Measurements from ENCODE around the gene ATP1A3. TPM values are rescaled to one million over a fixed set of nuclear protein-coding genes. Genes with fewer than 3 reads are reported as not detected.

Gene ATP1A3
- total and polyA plus RNA-seq, 2 of the 13 experiments (the other 11 are each of a cell fraction or from before 2014, with no cell fraction given): 0.01 to 0.04 TPM

DNA sequence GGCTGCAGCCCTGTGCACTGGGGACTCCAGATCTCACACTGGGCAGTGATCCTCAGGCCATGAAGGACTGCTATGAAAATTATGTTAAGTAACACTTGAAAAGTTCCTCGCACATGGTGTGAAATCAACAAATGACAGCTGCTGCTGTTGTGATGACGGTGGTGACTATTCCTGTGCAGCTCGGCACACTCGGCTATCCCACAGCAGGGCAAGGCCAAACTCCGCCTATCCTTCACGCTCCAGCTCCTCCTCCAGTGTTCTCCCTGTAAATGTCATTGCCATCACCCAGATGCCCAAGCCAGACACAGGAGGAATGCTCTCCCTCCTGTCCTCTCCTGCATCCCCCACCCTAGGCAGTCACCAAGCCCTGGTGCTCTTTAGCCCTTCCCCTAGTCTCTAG is 44.6 kb upstream of the ATP1A3 start:
- DNase-seq (ENCODE audit: low spot score): no peak
- no peaks in the 10 kb centered on the region for H3K4me1 ChIP-seq (ENCODE audit: insufficient read depth, low read length)
- no peaks in the 10 kb centered on the region for H3K9me3 ChIP-seq (ENCODE audit: low read length)
- no peak overlapping the region for H3K9ac ChIP-seq (ENCODE audit: insufficient read depth, low read depth, low read length)
- peaks cover 0 to 9% of the 10 kb centered on the region in 2 experiments; a peak in 4 of 5 replicates for H3K27me3 ChIP-seq (ENCODE audit: control insufficient read depth in 1 of 2, insufficient read depth in 2 of 2, low read length in 2 of 2)
- no peaks in the 10 kb centered on the region for H3K79me2 ChIP-seq (ENCODE audit: insufficient read depth, low read length)
- ChIA-PET CTCF (ENCODE audit: low intra/inter-chr PET ratio, low total read pairs) (no interaction called here), POLR2A (no interaction called here)
- no TSS peak for BruUV-seq (replicated peaks)
- 13% methylated on average over 3 of the region's 6 CpGs for WGBS (ENCODE audit: low lambda C conversion rate)
- in situ Hi-C loops (cut with HindIII; ENCODE audit: extremely low pct_ligation_motif_present, low pct_unique_long_range_greater_than_20kb): no loop called here
- H4K20me1 ChIP-seq (ENCODE audit: insufficient read depth, low read length): no peaks in the 10 kb centered on the region
- no peak for FAIRE-seq
- no peak overlapping the region for H3K27ac ChIP-seq (ENCODE audit: extremely low read length, insufficient read depth, low read length)
- ATAC-seq: no peak
- H3K4me2 ChIP-seq (ENCODE audit: low read depth, low read length): no peak overlapping the region
- intact Hi-C loops (cut with micrococcal nuclease; ENCODE audit: unreplicated experiment): no loop called here
- H2AFZ ChIP-seq (ENCODE audit: low read length): no peak overlapping the region
- no peaks in the 10 kb centered on the region for H3K36me3 ChIP-seq (replicated peaks in 1 of 2; ENCODE audit: control insufficient read depth in 1 of 2, insufficient read depth in 2 of 2, low read length in 2 of 2)
- H3K4me3 ChIP-seq (replicated peaks in 1 of 3; ENCODE audit: insufficient read depth in 1 of 3, low read depth in 2 of 3, low read length in 3 of 3): no peak overlapping the region
- TF ChIP-seq SMAD3 (CRISPR knock-in tag; IDR thresholded peaks at IDR 0.05) (no peak), HNRNPL (IDR thresholded peaks at IDR 0.05; ENCODE audit: low read depth, low read length) (no peak), SSRP1 (CRISPR knock-in tag; IDR thresholded peaks at IDR 0.05) (no peak), KDM1A (CRISPR knock-in tag; IDR thresholded peaks at IDR 0.05) (no peak), ZFYVE20 (CRISPR knock-in tag; IDR thresholded peaks at IDR 0.05; ENCODE audit: borderline replicate concordance, low read depth) (no peak), MBD4 (IDR thresholded peaks at IDR 0.05; ENCODE audit: borderline replicate concordance, low read length) (no peak), RBM39 (IDR thresholded peaks at IDR 0.05; ENCODE audit: low read depth, low read length, poor library complexity, severe bottlenecking) (no peak), ZNF816 (CRISPR knock-in tag; IDR thresholded peaks at IDR 0.05; ENCODE audit: borderline replicate concordance) (no peak), RBFOX2 (IDR thresholded peaks at IDR 0.05; ENCODE audit: low read depth, low read length) (no peak), ZNF569 (CRISPR knock-in tag; IDR thresholded peaks at IDR 0.05; ENCODE audit: borderline replicate concordance) (no peak), REPIN1 (CRISPR knock-in tag; IDR thresholded peaks at IDR 0.05; ENCODE audit: borderline replicate concordance, low read depth) (no peak), ZNF10 (CRISPR knock-in tag; IDR thresholded peaks at IDR 0.05; ENCODE audit: borderline replicate concordance, low read depth) (no peak), HIVEP1 (CRISPR knock-in tag; IDR thresholded peaks at IDR 0.05) (no peak), PCBP2 (optimal IDR thresholded peaks at IDR 0.05; ENCODE audit: low read depth, low read length, poor library complexity, severe bottlenecking) (no peak), ZNF335 (CRISPR knock-in tag; IDR thresholded peaks at IDR 0.05) (no peak), SIN3B (IDR thresholded peaks at IDR 0.05; ENCODE audit: low read length) (no peak)
- TF ChIP-seq, protein P1, sequence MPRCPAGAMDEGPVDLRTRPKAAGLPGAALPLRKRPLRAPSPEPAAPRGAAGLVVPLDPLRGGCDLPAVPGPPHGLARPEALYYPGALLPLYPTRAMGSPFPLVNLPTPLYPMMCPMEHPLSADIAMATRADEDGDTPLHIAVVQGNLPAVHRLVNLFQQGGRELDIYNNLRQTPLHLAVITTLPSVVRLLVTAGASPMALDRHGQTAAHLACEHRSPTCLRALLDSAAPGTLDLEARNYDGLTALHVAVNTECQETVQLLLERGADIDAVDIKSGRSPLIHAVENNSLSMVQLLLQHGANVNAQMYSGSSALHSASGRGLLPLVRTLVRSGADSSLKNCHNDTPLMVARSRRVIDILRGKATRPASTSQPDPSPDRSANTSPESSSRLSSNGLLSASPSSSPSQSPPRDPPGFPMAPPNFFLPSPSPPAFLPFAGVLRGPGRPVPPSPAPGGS (CRISPR knock-in tag; IDR thresholded peaks at IDR 0.05): no peak
- TF ChIP-seq, protein P2, sequence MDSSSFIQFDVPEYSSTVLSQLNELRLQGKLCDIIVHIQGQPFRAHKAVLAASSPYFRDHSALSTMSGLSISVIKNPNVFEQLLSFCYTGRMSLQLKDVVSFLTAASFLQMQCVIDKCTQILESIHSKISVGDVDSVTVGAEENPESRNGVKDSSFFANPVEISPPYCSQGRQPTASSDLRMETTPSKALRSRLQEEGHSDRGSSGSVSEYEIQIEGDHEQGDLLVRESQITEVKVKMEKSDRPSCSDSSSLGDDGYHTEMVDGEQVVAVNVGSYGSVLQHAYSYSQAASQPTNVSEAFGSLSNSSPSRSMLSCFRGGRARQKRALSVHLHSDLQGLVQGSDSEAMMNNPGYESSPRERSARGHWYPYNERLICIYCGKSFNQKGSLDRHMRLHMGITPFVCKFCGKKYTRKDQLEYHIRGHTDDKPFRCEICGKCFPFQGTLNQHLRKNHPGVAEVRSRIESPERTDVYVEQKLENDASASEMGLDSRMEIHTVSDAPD (CRISPR knock-in tag; IDR thresholded peaks at IDR 0.05): no peak
- TF ChIP-seq, protein P3, sequence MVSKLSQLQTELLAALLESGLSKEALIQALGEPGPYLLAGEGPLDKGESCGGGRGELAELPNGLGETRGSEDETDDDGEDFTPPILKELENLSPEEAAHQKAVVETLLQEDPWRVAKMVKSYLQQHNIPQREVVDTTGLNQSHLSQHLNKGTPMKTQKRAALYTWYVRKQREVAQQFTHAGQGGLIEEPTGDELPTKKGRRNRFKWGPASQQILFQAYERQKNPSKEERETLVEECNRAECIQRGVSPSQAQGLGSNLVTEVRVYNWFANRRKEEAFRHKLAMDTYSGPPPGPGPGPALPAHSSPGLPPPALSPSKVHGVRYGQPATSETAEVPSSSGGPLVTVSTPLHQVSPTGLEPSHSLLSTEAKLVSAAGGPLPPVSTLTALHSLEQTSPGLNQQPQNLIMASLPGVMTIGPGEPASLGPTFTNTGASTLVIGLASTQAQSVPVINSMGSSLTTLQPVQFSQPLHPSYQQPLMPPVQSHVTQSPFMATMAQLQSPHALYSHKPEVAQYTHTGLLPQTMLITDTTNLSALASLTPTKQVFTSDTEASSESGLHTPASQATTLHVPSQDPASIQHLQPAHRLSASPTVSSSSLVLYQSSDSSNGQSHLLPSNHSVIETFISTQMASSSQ (IDR thresholded peaks at IDR 0.05; ENCODE audit: low read depth): no peak
- TF ChIP-seq, protein P3 (CRISPR knock-in tag; IDR thresholded peaks at IDR 0.05; ENCODE audit: borderline replicate concordance): no peak

All from HepG2 (cell line).